Hepatocyte (in vitro differentiated cells): Measurements from ENCODE around the gene APC. TPM values are rescaled to one million over a fixed set of nuclear protein-coding genes. Genes with fewer than 3 reads are reported as not detected.

Experiments used
- DNase-seq: peaks from one replicate; pipeline ENCODE4 v3.0.0-alpha.2; 2016; ENCODE audit warnings: low spot score
- H2AFZ ChIP-seq: fragments of 200-600 bp; sonication (generic); 2 replicates; pipeline ENCODE4 v1.6.0; 2016; ENCODE audit warnings: antibody characterized with exemption, mild to moderate bottlenecking
- H3K27ac ChIP-seq: fragments of 200-600 bp; sonication (generic); 2 replicates; pipeline ENCODE4 v1.5.1; 2016; ENCODE audit warnings: mild to moderate bottlenecking
- H3K27me3 ChIP-seq: fragments of 200-600 bp; sonication (generic); 2 replicates; pipeline ENCODE4 v1.6.1; 2016
- H3K36me3 ChIP-seq: fragments of 200-600 bp; sonication (generic); replicated peaks from 2 replicates; pipeline ENCODE4 v1.5.1; 2016; ENCODE audit warnings: low read depth; ENCODE audit not compliant: insufficient read depth
- H3K4me1 ChIP-seq: fragments of 200-600 bp; sonication (generic); 2 replicates; pipeline ENCODE4 v1.5.1; 2016; ENCODE audit warnings: mild to moderate bottlenecking, moderate library complexity; ENCODE audit not compliant: insufficient read depth
- H3K4me2 ChIP-seq: fragments of 200-600 bp; sonication (generic); 2 replicates; pipeline ENCODE4 v1.6.0; 2016
- H3K4me3 ChIP-seq: fragments of 200-600 bp; sonication (generic); 2 replicates; pipeline ENCODE4 v1.5.1; 2016; ENCODE audit warnings: mild to moderate bottlenecking
- H3K79me2 ChIP-seq: fragments of 200-600 bp; sonication (generic); 2 replicates; pipeline ENCODE4 v1.6.0; 2017; ENCODE audit warnings: mild to moderate bottlenecking
- H3K9me2 ChIP-seq: fragments of 200-600 bp; sonication (generic); replicated peaks from 2 replicates; pipeline ENCODE4 v1.6.0; 2017; ENCODE audit warnings: mild to moderate bottlenecking; ENCODE audit not compliant: insufficient read depth
- H3K9me3 ChIP-seq: fragments of 200-600 bp; sonication (generic); 2 replicates; pipeline ENCODE4 v1.5.1; 2016; ENCODE audit warnings: low read depth, mild to moderate bottlenecking
- H4K20me1 ChIP-seq: fragments of 200-600 bp; sonication (generic); 2 replicates; pipeline ENCODE4 v1.6.0; 2016; ENCODE audit warnings: mild to moderate bottlenecking; ENCODE audit not compliant: insufficient read depth, poor library complexity, severe bottlenecking
- CTCF ChIP-seq: fragments of 200-600 bp; sonication (generic); IDR thresholded peaks from 2 replicates; pipeline ENCODE4 v1.5.1; 2016; ENCODE audit warnings: antibody characterized with exemption, mild to moderate bottlenecking; ENCODE audit not compliant: poor library complexity
- EZH2 ChIP-seq: fragments of 200-600 bp; sonication (generic); IDR thresholded peaks from 2 replicates; pipeline ENCODE4 v1.6.1; 2016; ENCODE audit warnings: antibody characterized with exemption, mild to moderate bottlenecking, borderline replicate concordance
- EZH2phosphoT487 ChIP-seq: fragments of 200-600 bp; sonication (generic); IDR thresholded peaks from one replicate; pipeline ENCODE4 v1.6.1; 2018; ENCODE audit warnings: antibody characterized with exemption, mild to moderate bottlenecking, low read depth, moderate library complexity; ENCODE audit not compliant: unreplicated experiment, severe bottlenecking
- WGBS: methylation state at CpG from one replicate; pipeline ENCODE4 v1.1.6; 2016; ENCODE audit warnings: low lambda C conversion rate; ENCODE audit errors: missing lambda C conversion rate; 5-methylcytosine and 5-hydroxymethylcytosine counted together
- polyA plus RNA-seq: library from polyadenylated mRNA; unstranded; fragments of >200 nt; fragmentation: Nextera tagmentation; extraction: Ambion mirVana; gene quantifications from 2 replicates; pipeline ENCODE4 v1.2.1, GENCODE V29; 2016
- total RNA-seq: library from RNA; depleted of rRNA; stranded (reverse); fragments of >200 nt; gene quantifications from 2 replicates; pipeline ENCODE4 v1.2.3, GENCODE V29; 2014

APC gene
- total and polyA plus RNA-seq, 2 experiments from 2014 or later = 9.1 to 57.0 TPM

- H4K20me1 ChIP-seq = no peaks in the 10 kb centered on the region
- WGBS = 88% methylated on average over 3 of the region's 3 CpGs
- no peak overlapping the region for H3K4me3 ChIP-seq
- H3K4me1 ChIP-seq = no peaks in the 10 kb centered on the region
- no peaks in the 10 kb centered on the region for H3K27me3 ChIP-seq
- H3K27ac ChIP-seq = no peak overlapping the region
- H3K79me2 ChIP-seq = no peaks in the 10 kb centered on the region
- no peaks in the 10 kb centered on the region for H3K36me3 ChIP-seq
- H3K9me3 ChIP-seq = no peaks in the 10 kb centered on the region
- H3K4me2 ChIP-seq = no peak overlapping the region
- no peaks in the 10 kb centered on the region for H3K9me2 ChIP-seq
- TF ChIP-seq EZH2 (no peak), EZH2phosphoT487 (no peak), CTCF (no peak)
- H2AFZ ChIP-seq = no peak overlapping the region
- no peak for DNase-seq
Observed at GRCh38 chr5:112787896-112788295, 50.2 kb downstream of the APC start.

GRCh38 chr5:112793201-112793600, 55.5 kb downstream of the APC start:
- H3K79me2 ChIP-seq = no peaks in the 10 kb centered on the region
- no peak overlapping the region for H3K4me2 ChIP-seq
- 80% methylated on average over 2 of the region's 2 CpGs for WGBS
- no peaks in the 10 kb centered on the region for H3K27me3 ChIP-seq
- peak overlapping the region; percentile 33 for H3K27ac ChIP-seq
- no peak overlapping the region for H2AFZ ChIP-seq
- no peak for DNase-seq
- H3K36me3 ChIP-seq = no peaks in the 10 kb centered on the region
- TF ChIP-seq EZH2 (no peak), CTCF (no peak), EZH2phosphoT487 (no peak)
- no peak overlapping the region for H3K4me3 ChIP-seq
- no peaks in the 10 kb centered on the region for H3K9me2 ChIP-seq
- H4K20me1 ChIP-seq = no peaks in the 10 kb centered on the region
- H3K4me1 ChIP-seq = peaks cover 4% of the 10 kb centered on the region
- H3K9me3 ChIP-seq = no peaks in the 10 kb centered on the region

GRCh38 chr5:112794410-112794809, 56.7 kb downstream of the APC start:
- no peaks in the 10 kb centered on the region for H3K27me3 ChIP-seq
- no peak overlapping the region for H3K4me3 ChIP-seq
- H3K27ac ChIP-seq = no peak overlapping the region
- no peaks in the 10 kb centered on the region for H4K20me1 ChIP-seq
- H3K79me2 ChIP-seq = no peaks in the 10 kb centered on the region
- WGBS = 98% methylated on average over 4 of the region's 4 CpGs
- peaks cover 4% of the 10 kb centered on the region for H3K4me1 ChIP-seq
- TF ChIP-seq CTCF (no peak), EZH2phosphoT487 (no peak), EZH2 (no peak)
- no peaks in the 10 kb centered on the region for H3K36me3 ChIP-seq
- H3K9me2 ChIP-seq = no peaks in the 10 kb centered on the region
- DNase-seq = no peak
- no peaks in the 10 kb centered on the region for H3K9me3 ChIP-seq
- no peak overlapping the region for H2AFZ ChIP-seq
- H3K4me2 ChIP-seq = no peak overlapping the region

GRCh38 chr5:112795342-112795741, 57.7 kb downstream of the APC start:
- Histone ChIP-seq H4K20me1 (no peaks in the 10 kb centered on the region), H3K27ac (no peak overlapping the region), H2AFZ (no peak overlapping the region), H3K79me2 (no peaks in the 10 kb centered on the region), H3K9me2 (no peaks in the 10 kb centered on the region), H3K9me3 (no peaks in the 10 kb centered on the region), H3K4me3 (no peak overlapping the region), H3K4me1 (peaks cover 4% of the 10 kb centered on the region), H3K36me3 (no peaks in the 10 kb centered on the region), H3K4me2 (no peak overlapping the region), H3K27me3 (no peaks in the 10 kb centered on the region)
- DNase-seq = no peak
- WGBS = 68% methylated on average over 3 of the region's 3 CpGs
- TF ChIP-seq EZH2phosphoT487 (no peak), EZH2 (no peak), CTCF (no peak)
